Osteoblast (primary cell): ENCODE data around the gene PSMD9. TPM values are rescaled to one million over a fixed set of nuclear protein-coding genes. Genes with fewer than 3 reads are reported as not detected.

Experiments
- DNase-seq: peaks from one replicate; pipeline ENCODE4 v3.0.0; 2011; ENCODE audit warnings: low spot score, mixed read lengths; ENCODE audit not compliant: insufficient read length; ENCODE audit errors: missing footprints
- H2AFZ ChIP-seq: 2 replicates; pipeline ENCODE4 v1.6.0; 2011; ENCODE audit warnings: mild to moderate bottlenecking, low read length
- H3K27ac ChIP-seq: 2 replicates; pipeline ENCODE4 v1.5.1; 2011; ENCODE audit warnings: mild to moderate bottlenecking, low read depth, low read length, moderate library complexity
- H3K27me3 ChIP-seq: 2 replicates; pipeline ENCODE4 v1.6.0; 2012; ENCODE audit warnings: mild to moderate bottlenecking, control low read depth, inconsistent platforms, low read length, moderate library complexity; ENCODE audit not compliant: insufficient read depth
- H3K36me3 ChIP-seq: 2 replicates; pipeline ENCODE4 v1.5.1; 2011; ENCODE audit warnings: mild to moderate bottlenecking, low read length, control low read depth, moderate library complexity; ENCODE audit not compliant: insufficient read depth
- H3K4me1 ChIP-seq: 2 replicates; pipeline ENCODE4 v1.5.1; 2011; ENCODE audit warnings: mild to moderate bottlenecking, low read length, control low read depth, moderate library complexity; ENCODE audit not compliant: insufficient read depth
- H3K4me2 ChIP-seq: 2 replicates; pipeline ENCODE4 v1.6.0; 2011; ENCODE audit warnings: mild to moderate bottlenecking, low read length; ENCODE audit not compliant: insufficient read depth
- H3K4me3 ChIP-seq: fragments of 200-600 bp; sonication (generic); 3 replicates; pipeline ENCODE4 v1.5.1; 2012; ENCODE audit warnings: mild to moderate bottlenecking, low read length, inconsistent platforms; ENCODE audit not compliant: insufficient read depth
- H3K79me2 ChIP-seq: 2 replicates; pipeline ENCODE4 v1.6.0; 2012; ENCODE audit warnings: mild to moderate bottlenecking, low read length, control low read depth, inconsistent platforms; ENCODE audit not compliant: insufficient read depth
- H3K9me3 ChIP-seq: 2 replicates; pipeline ENCODE4 v1.5.1; 2011; ENCODE audit warnings: low read depth, low read length, control low read depth
- H4K20me1 ChIP-seq: 2 replicates; pipeline ENCODE4 v1.6.0; 2012; ENCODE audit warnings: mild to moderate bottlenecking, low read length, control low read depth; ENCODE audit not compliant: insufficient read depth
- CTCF ChIP-seq: IDR thresholded peaks from 2 replicates; pipeline ENCODE4 v1.5.1; 2011; ENCODE audit warnings: mild to moderate bottlenecking, low read depth, low read length, moderate library complexity; ENCODE audit errors: extremely low read depth
- total RNA-seq: library from RNA; depleted of rRNA; stranded (reverse); fragments of >200 nt; gene quantifications from 2 replicates; pipeline ENCODE4 v1.2.3, GENCODE V29; 2012

PSMD9 gene
- total RNA-seq, 1 donor: 29.7 TPM

GRCh38 chr12:121871467-121871866, 17.1 kb upstream of the PSMD9 start:
- Histone ChIP-seq H4K20me1 (no peaks in the 10 kb centered on the region), H3K9me3 (no peaks in the 10 kb centered on the region), H2AFZ (no peak overlapping the region), H3K4me3 (no peak overlapping the region), H3K36me3 (no peaks in the 10 kb centered on the region), H3K27ac (no peak overlapping the region), H3K79me2 (no peaks in the 10 kb centered on the region), H3K4me1 (peaks cover 11% of the 10 kb centered on the region), H3K4me2 (no peak overlapping the region), H3K27me3 (no peaks in the 10 kb centered on the region)
- no peak for DNase-seq
- no peak for TF ChIP-seq CTCF

GRCh38 chr12:121872546-121873215, 15.9 kb upstream of the PSMD9 start:
- H2AFZ ChIP-seq: peak overlapping the region; percentile 76
- no peaks in the 10 kb centered on the region for H3K27me3 ChIP-seq
- peak overlapping the region; percentile 63 for H3K27ac ChIP-seq
- H4K20me1 ChIP-seq: no peaks in the 10 kb centered on the region
- H3K4me1 ChIP-seq: peaks cover 9% of the 10 kb centered on the region
- H3K4me2 ChIP-seq: peak overlapping the region; percentile 61
- H3K79me2 ChIP-seq: no peaks in the 10 kb centered on the region
- no peak for TF ChIP-seq CTCF
- no peaks in the 10 kb centered on the region for H3K9me3 ChIP-seq
- H3K4me3 ChIP-seq: no peak overlapping the region
- peak; percentile 93 for DNase-seq
- H3K36me3 ChIP-seq: no peaks in the 10 kb centered on the region

DNA sequence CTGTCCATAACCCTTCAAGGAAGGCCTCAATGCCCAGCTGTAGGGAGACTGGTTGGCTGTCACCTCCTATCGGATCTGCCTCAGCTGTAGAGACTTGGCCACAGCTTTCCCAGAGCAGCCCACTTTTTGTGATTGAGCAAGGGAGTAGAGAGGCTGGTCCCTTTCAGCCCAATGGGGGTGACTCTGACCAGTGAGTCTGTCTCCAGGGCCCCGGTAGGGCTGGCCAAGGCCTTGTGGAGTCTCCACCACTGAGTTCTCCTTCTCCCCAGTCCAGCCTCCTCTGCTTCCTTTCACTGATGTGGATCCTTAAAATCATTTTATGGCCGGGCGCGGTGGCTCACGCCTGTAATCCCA, 15.4 kb upstream of the PSMD9 start:
- no peaks in the 10 kb centered on the region for H3K9me3 ChIP-seq
- peak; percentile 41 for DNase-seq
- no peaks in the 10 kb centered on the region for H3K79me2 ChIP-seq
- no peaks in the 10 kb centered on the region for H3K36me3 ChIP-seq
- H3K27ac ChIP-seq: peak overlapping the region; percentile 30
- H3K27me3 ChIP-seq: no peaks in the 10 kb centered on the region
- H2AFZ ChIP-seq: peak overlapping the region; percentile 29
- peaks cover 9% of the 10 kb centered on the region for H3K4me1 ChIP-seq
- TF ChIP-seq CTCF: no peak
- H3K4me3 ChIP-seq: no peak overlapping the region
- H4K20me1 ChIP-seq: no peaks in the 10 kb centered on the region
- no peak overlapping the region for H3K4me2 ChIP-seq

GRCh38 chr12:121874071-121874470, 14.5 kb upstream of the PSMD9 start:
- H3K27me3 ChIP-seq: no peaks in the 10 kb centered on the region
- H3K36me3 ChIP-seq: no peaks in the 10 kb centered on the region
- no peak overlapping the region for H3K27ac ChIP-seq
- DNase-seq: no peak
- no peak overlapping the region for H3K4me2 ChIP-seq
- H3K4me3 ChIP-seq: no peak overlapping the region
- H3K4me1 ChIP-seq: peaks cover 9% of the 10 kb centered on the region
- H3K9me3 ChIP-seq: no peaks in the 10 kb centered on the region
- H3K79me2 ChIP-seq: no peaks in the 10 kb centered on the region
- H4K20me1 ChIP-seq: no peaks in the 10 kb centered on the region
- TF ChIP-seq CTCF: no peak
- H2AFZ ChIP-seq: no peak overlapping the region
